Neural cell (in vitro differentiated cells): Measurements from ENCODE around the gene C8A. TPM values are rescaled to one million over a fixed set of nuclear protein-coding genes. Genes with fewer than 3 reads are reported as not detected.

ENCODE experiments used
- H2AFZ ChIP-seq: fragments of 200-600, 300-800 bp; sonication (generic), shearing (Covaris generic); 2 replicates; pipeline ENCODE4 v1.6.0; 2014; ENCODE audit warnings: low read depth, mild to moderate bottlenecking, antibody characterized with exemption, low read length, moderate library complexity
- H3F3A ChIP-seq: fragments of 200-600 bp; shearing (Covaris generic); 2 replicates; pipeline ENCODE4 v1.6.1; 2016; ENCODE audit warnings: mild to moderate bottlenecking, moderate library complexity, mixed read lengths, antibody characterized with exemption, low read length; ENCODE audit not compliant: insufficient read depth, poor library complexity, severe bottlenecking
- H3K27ac ChIP-seq: fragments of 200-600, 300-800 bp; sonication (generic), shearing (Covaris generic); 2 replicates; pipeline ENCODE4 v1.5.1; 2014; ENCODE audit warnings: mild to moderate bottlenecking, low read length, moderate library complexity
- H3K27me3 ChIP-seq: fragments of 300-800, 200-600 bp; sonication (generic), shearing (Covaris generic); 2 replicates; pipeline ENCODE4 v1.6.0; 2014; ENCODE audit warnings: mild to moderate bottlenecking, low read depth, low read length, moderate library complexity; ENCODE audit not compliant: insufficient read depth
- H3K36me3 ChIP-seq: fragments of 300-800, 200-600 bp; sonication (generic), shearing (Covaris generic); 2 replicates; pipeline ENCODE4 v1.5.1; 2014; ENCODE audit warnings: mild to moderate bottlenecking, antibody characterized with exemption, low read length, moderate library complexity; ENCODE audit not compliant: insufficient read depth
- H3K4me2 ChIP-seq: fragments of 300-800, 200-600 bp; sonication (generic), shearing (Covaris generic); 2 replicates; pipeline ENCODE4 v1.6.0; 2014; ENCODE audit warnings: mild to moderate bottlenecking, low read length
- H3K4me3 ChIP-seq: fragments of 300-800, 200-600 bp; sonication (generic), shearing (Covaris generic); 2 replicates; pipeline ENCODE4 v1.5.1; 2014; ENCODE audit warnings: mild to moderate bottlenecking, low read length, moderate library complexity
- H3K79me2 ChIP-seq: fragments of 200-600 bp; shearing (Covaris generic); replicated peaks from 2 replicates; pipeline ENCODE4 v1.6.0; 2014; ENCODE audit warnings: mild to moderate bottlenecking, low read length, moderate library complexity; ENCODE audit not compliant: insufficient read depth
- H3K9ac ChIP-seq: fragments of 300-800, 200-600 bp; sonication (generic), shearing (Covaris generic); 2 replicates; pipeline ENCODE4 v1.6.1; 2016; ENCODE audit warnings: mild to moderate bottlenecking, low read length, mixed read lengths
- H3K9me2 ChIP-seq: fragments of 200-600 bp; shearing (Covaris generic); 2 replicates; pipeline ENCODE4 v1.6.1; 2016; ENCODE audit warnings: mild to moderate bottlenecking, low read length, mixed read lengths; ENCODE audit not compliant: insufficient read depth
- H3K9me3 ChIP-seq: fragments of 200-600, 300-800 bp; sonication (generic), shearing (Covaris generic); 2 replicates; pipeline ENCODE4 v1.6.1; 2016; ENCODE audit warnings: mild to moderate bottlenecking, mixed run types, low read length, moderate library complexity, mixed read lengths
- H4K20me1 ChIP-seq: fragments of 200-600 bp; shearing (Covaris generic); 2 replicates; pipeline ENCODE4 v1.6.1; 2016; ENCODE audit warnings: mild to moderate bottlenecking, mixed run types; ENCODE audit not compliant: insufficient read depth
- CTCF ChIP-seq: fragments of 450-650 bp; IDR thresholded peaks from 2 replicates; pipeline ENCODE4 v1.5.1; 2014; ENCODE audit warnings: antibody characterized with exemption, mild to moderate bottlenecking, moderate library complexity; ENCODE audit not compliant: poor library complexity, severe bottlenecking
- EP300 ChIP-seq: fragments of 450-650 bp; conservative IDR thresholded peaks from 2 replicates; pipeline ENCODE4 v1.6.1; 2014; ENCODE audit warnings: antibody characterized with exemption, mild to moderate bottlenecking, moderate library complexity; ENCODE audit not compliant: poor library complexity, severe bottlenecking
- EZH2 ChIP-seq: fragments of 200-600, 300-800 bp; shearing (Covaris generic), sonication (generic); IDR thresholded peaks from 2 replicates; pipeline ENCODE4 v1.6.1; 2014; ENCODE audit warnings: antibody characterized with exemption, low read length, borderline replicate concordance, mild to moderate bottlenecking; ENCODE audit not compliant: insufficient read depth, poor library complexity, severe bottlenecking
- MXI1 ChIP-seq: fragments of 450-650 bp; conservative IDR thresholded peaks from 2 replicates; pipeline ENCODE4 v1.6.1; 2014; ENCODE audit warnings: antibody characterized with exemption, mild to moderate bottlenecking; ENCODE audit not compliant: poor library complexity, severe bottlenecking
- POLR2AphosphoS5 ChIP-seq: IDR thresholded peaks from 2 replicates; pipeline ENCODE4 v1.6.1; 2012
- RAD21 ChIP-seq: fragments of 450-650 bp; conservative IDR thresholded peaks from 2 replicates; pipeline ENCODE4 v1.6.1; 2014; ENCODE audit warnings: antibody characterized with exemption, mild to moderate bottlenecking, moderate library complexity
- REST ChIP-seq: IDR thresholded peaks from 2 replicates; pipeline ENCODE4 v1.6.1; 2012; ENCODE audit warnings: borderline replicate concordance
- SMC3 ChIP-seq: fragments of 450-650 bp; conservative IDR thresholded peaks from 2 replicates; pipeline ENCODE4 v1.6.1; 2014; ENCODE audit warnings: antibody characterized with exemption, mild to moderate bottlenecking, moderate library complexity; ENCODE audit not compliant: poor library complexity
- TAF1 ChIP-seq: IDR thresholded peaks from 2 replicates; pipeline ENCODE4 v1.6.1; 2012; ENCODE audit warnings: low read depth
- polyA plus RNA-seq: library from polyadenylated mRNA; depleted of rRNA; stranded (reverse); fragments of >200 nt; gene quantifications from 2 replicates; pipeline ENCODE4 v1.2.3, GENCODE V29; 2014

C8A gene
- polyA plus RNA-seq, 1 donor from 2014 or later, result not detected

GRCh38 chr1:56866656-56867055 is 12.1 kb downstream of the C8A start:
- no peak overlapping the region for H3K4me3 ChIP-seq
- no peaks in the 10 kb centered on the region for H3F3A ChIP-seq
- no peak overlapping the region for H3K9ac ChIP-seq
- no peak overlapping the region for H2AFZ ChIP-seq
- H3K4me2 ChIP-seq, result no peak overlapping the region
- H3K79me2 ChIP-seq, result no peaks in the 10 kb centered on the region
- no peaks in the 10 kb centered on the region for H3K9me3 ChIP-seq
- H3K27ac ChIP-seq, result no peak overlapping the region
- H3K9me2 ChIP-seq, result no peaks in the 10 kb centered on the region
- TF ChIP-seq POLR2AphosphoS5 (no peak), REST (no peak), EP300 (no peak), CTCF (no peak), SMC3 (no peak), MXI1 (no peak), TAF1 (no peak), EZH2 (no peak)
- H4K20me1 ChIP-seq, result no peaks in the 10 kb centered on the region
- H3K36me3 ChIP-seq, result no peaks in the 10 kb centered on the region
- no peaks in the 10 kb centered on the region for H3K27me3 ChIP-seq

- Histone ChIP-seq H3K36me3 (no peaks in the 10 kb centered on the region), H3K27ac (no peak overlapping the region), H3K9me3 (no peaks in the 10 kb centered on the region), H4K20me1 (no peaks in the 10 kb centered on the region), H3K4me2 (no peak overlapping the region), H2AFZ (no peak overlapping the region), H3F3A (no peaks in the 10 kb centered on the region), H3K79me2 (no peaks in the 10 kb centered on the region), H3K9ac (no peak overlapping the region), H3K27me3 (no peaks in the 10 kb centered on the region), H3K4me3 (no peak overlapping the region), H3K9me2 (no peaks in the 10 kb centered on the region)
- TF ChIP-seq TAF1, result no peak
- TF ChIP-seq MXI1, result no peak
- TF ChIP-seq EZH2, result no peak
- no peak for TF ChIP-seq REST
- no peak for TF ChIP-seq RAD21
- TF ChIP-seq EP300, result no peak
- no peak for TF ChIP-seq POLR2AphosphoS5
- no peak for TF ChIP-seq CTCF
- no peak for TF ChIP-seq SMC3
Measured at GRCh38 chr1:56867491-56867890, 12.9 kb downstream of the C8A start.
